Measurements from ENCODE around the gene PP2D1.

DNA sequence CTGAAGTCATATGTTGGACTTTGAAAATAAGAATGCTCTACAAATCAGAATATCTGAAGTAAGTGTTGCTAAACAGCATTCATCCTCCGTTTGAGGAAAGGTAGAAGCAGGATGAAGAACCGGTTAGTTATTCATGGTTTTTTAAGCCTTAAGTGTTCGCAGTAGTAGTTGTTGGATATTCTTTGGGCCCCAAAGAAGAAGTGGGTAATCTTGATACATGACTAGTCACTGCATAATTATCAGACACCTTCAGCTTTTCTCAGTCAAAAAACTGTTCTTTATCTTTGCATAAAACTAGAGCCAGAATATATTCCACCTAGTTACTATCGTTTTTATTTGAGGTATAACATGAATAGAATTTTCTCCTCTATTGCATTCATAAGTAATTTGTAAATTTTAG lies 51.4 kb downstream of the PP2D1 start:
- TF ChIP-seq, protein P1, sequence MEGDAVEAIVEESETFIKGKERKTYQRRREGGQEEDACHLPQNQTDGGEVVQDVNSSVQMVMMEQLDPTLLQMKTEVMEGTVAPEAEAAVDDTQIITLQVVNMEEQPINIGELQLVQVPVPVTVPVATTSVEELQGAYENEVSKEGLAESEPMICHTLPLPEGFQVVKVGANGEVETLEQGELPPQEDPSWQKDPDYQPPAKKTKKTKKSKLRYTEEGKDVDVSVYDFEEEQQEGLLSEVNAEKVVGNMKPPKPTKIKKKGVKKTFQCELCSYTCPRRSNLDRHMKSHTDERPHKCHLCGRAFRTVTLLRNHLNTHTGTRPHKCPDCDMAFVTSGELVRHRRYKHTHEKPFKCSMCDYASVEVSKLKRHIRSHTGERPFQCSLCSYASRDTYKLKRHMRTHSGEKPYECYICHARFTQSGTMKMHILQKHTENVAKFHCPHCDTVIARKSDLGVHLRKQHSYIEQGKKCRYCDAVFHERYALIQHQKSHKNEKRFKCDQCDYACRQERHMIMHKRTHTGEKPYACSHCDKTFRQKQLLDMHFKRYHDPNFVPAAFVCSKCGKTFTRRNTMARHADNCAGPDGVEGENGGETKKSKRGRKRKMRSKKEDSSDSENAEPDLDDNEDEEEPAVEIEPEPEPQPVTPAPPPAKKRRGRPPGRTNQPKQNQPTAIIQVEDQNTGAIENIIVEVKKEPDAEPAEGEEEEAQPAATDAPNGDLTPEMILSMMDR (conservative IDR thresholded peaks at IDR 0.05; ENCODE audit: low read length), result no peak
- TF ChIP-seq EZH2phosphoT487 (IDR thresholded peaks at IDR 0.05; ENCODE audit: borderline replicate concordance, low read depth, low read length), result no peak

All from OCI-LY7 (cell line).